Left ventricle myocardium superior (tissue), 1 donor: Measurements from ENCODE around the gene PHPT1. TPM values are rescaled to one million over a fixed set of nuclear protein-coding genes. Genes with fewer than 3 reads are reported as not detected.
A peak's percentile ranks its signal among the peaks of the same experiment; 100 is the strongest.

ENCODE experiments used
- ATAC-seq: fragments of 200-7000 bp; cut with Tn5 transposase; one replicate; pipeline ENCODE4 v1.9.1; 2020; ENCODE audit warnings: mild to moderate bottlenecking, moderate library complexity
- DNase-seq: peaks from one replicate; pipeline ENCODE4 v3.0.0-alpha.2; 2020
- intact Hi-C: fragments of 100-400 bp; cut with micrococcal nuclease; formaldehyde crosslinking; loops from one replicate; pipeline ENCODE4 v1.11.0; 2022
- total RNA-seq: library from RNA; stranded (reverse); fragmentation: NEBNext Ultra II Directional; extraction: Animal tissue kit (Norgen Biotek cat#: 25700); gene quantifications from one replicate; pipeline ENCODE4 v1.2.1, GENCODE V29; 2021
- donor health status: DM: no; HTN: yes; CAD: no; lungs with severe emphysema.

Gene PHPT1
- total RNA-seq, 1 donor from 2014 or later = 357 TPM

DNA sequence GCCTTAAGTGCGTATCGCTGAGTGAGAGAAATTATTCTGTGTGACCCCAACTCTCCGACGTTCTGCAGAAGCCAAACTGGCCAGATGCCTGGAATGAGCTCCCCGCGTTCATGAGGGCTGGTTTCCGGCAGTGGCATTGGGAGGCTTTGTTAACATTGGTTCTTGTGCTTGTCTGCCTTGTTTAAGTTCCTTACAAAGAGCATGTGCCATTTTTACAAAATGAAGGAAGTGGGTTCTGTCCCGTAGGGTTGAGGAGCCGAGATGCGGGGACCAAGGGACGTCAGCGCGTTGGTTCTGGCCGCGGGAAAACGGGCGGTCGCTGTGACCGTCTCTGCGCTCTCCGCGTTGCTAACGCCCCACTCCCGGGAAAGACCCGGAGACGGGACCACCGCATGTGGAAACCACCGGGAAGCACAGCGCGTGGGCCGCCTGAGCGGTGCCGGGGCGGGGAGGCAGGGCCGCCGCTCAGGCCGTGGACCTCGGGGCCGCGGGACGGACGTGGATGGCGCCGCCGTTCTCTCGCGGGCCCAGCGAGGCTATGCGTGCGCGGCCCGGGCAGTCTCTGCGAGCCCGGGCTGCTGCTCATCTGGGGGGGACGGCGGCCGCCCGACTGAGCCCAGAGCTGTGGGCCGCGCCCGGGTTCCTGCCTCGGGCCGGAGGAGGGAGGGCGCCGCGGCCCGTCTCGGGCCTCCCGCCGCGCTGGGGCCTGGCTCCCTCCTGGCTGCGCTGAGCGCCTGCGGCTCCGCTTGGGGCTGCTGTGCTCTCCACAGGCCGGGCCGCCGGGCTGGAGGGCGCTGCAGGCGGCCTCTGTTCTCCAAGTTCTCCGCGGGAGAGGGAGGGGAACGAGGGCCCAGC, 28.0 kb upstream of the PHPT1 start:
- DNase-seq (no peak), ATAC-seq (peak; percentile 83)
- intact Hi-C loops = no loop called here

DNA sequence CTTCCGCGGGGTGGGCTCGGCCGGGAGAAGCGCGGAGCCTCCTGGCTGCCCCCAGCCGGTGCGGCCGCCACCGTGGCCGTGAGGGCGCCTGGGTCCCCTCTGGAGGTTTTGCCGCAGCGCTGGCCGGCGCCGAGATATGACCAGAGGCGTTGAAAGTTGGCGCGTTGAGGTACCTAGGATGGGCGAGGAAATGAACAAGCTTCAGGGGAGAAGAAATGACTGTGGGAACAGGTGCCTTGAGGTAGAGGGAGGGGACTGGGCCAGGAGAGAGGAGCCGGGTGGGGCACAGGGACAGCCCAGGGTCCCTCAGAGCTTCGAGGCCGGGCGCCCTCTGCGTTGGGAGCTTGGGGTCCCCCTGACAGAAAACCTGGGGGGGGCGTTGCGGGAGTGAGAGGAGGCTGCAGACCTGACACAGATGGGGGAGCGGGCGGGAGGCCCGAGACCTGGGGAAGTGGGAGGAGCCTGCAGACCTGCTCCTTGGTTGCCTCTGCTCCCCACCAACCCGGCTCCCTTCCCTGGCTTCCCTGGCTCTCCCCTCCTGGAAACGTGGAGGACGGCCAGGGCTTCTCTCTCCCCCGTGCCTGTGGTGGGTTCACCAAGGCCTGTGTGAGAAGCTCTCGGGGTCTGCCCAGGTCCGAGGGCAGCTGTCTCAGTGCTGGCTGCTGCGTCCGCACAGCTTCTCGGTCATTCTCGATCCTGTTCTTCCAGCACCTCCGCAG, 27.2 kb upstream of the PHPT1 start:
- ATAC-seq = peak; percentile 7
- intact Hi-C loops = no loop called here
- no peak for DNase-seq

DNA sequence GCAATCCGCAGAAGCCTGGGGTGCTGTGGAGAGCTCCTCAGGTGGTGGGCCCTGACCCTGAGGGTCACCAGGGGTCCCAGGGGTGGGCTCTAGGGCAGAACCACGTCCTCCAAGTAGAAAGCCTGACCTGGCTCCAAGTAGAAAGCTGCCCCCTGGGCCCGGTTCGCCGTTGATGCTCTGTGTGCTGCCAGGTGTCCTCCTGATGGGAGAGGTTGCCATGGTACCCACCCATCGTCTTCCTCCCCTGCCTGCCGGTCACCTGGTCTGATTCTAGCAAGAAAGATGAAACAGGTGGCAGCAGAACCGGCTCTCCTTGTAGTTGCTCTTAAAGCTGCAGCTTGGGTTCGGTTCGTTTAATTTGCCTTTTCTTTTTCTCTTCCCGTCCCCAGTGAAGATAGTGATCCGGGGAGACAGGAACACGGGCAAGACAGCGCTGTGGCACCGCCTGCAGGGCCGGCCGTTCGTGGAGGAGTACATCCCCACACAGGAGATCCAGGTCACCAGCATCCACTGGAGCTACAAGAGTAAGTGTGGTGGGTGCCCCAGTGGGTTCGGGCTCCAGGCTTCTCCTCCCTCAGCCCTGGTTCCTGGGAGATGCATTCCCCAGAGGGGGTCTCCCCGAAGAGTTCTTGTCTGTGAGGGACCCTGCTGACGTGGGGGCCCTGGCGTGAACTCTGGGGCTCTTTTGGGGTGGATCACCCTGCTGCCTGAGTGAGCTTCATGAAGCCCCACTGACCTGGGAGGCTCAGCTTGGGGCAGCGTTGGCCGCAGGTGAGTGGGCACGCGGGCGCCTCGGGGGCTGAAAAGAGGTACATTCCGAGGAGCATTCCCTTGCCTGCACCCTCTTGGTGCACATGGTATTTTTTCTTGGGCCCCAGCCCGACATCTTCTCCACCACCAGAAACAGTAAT, 25.8 kb upstream of the PHPT1 start:
- ATAC-seq (no peak), DNase-seq (no peak)
- intact Hi-C loops = no loop called here

DNA sequence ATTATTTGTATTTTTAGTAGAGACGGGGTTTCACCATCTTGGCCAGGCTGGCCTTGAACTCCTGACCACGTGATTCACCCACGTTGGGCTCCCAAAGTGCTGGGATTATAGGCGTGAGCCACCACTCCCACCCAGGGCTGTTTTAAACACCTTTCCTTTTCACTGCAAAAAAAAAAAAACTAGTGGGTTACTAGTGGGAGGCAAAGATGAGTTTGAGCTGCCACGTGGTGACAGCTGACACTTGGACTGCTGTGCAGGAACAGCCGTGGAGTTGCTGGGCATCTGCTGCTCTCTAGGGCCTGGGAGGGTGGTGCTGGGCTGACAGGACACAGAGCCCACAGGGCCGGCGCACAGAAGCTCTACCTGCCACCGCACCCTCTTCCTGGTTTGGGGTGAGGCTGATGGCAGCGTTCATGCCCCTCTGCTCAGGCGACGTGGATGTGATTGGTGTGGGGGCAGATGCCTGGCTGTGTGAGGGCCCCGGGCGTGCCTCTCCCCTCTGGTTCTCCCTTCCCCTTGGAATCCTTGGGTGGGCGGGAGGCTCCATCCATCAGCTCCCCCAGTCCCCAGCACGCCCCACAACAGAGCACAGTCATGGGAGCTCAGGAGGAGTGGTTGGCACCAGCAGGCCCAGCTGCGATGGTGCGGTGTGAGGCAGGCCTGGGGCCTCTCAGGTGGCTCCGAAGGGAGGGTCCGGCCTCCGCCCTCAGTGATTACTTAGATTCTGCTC, 24.5 kb upstream of the PHPT1 start:
- DNase-seq = no peak

DNA sequence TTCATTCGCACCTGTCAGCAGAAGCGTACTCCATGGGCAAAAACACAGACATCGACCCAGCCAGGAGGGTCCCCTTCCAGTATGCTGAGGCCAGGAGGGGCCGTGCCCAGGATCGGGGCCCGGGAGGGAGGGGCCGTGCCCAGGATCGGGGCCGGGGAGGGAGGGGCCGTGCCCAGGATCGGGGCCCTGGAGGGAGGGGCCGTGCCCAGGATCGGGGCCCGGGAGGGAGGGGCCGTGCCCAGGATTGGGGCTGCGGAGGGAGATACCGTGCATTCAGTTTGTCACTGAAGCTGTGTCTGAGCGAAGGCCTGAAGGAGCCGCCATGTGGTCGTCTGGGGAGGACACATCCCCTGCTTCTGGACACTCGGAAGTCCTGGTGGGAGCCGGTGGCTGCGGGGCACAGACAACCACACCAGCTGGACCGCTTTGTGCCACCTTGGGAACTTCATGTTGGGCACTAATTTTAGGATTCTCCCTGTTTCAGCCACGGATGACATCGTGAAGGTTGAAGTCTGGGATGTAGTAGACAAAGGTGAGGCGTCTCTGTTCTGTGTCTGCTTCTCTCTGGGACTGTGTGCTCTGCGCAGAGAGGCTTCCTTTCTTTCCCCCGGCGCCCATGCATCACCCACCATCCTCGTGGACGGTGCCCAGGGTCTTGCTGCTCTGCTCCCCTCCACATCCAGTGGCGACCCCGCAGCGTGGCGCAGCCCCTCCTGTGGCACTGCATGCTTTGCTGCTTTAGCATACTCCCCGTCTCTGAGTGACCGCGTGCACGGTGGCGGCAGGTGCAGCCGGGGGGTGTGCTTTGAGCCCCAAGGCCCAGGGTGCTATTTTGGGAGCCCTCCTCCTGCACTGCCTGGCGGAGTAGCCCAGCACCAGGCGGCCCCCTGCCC, 23.7 kb upstream of the PHPT1 start:
- no peak for DNase-seq
- ATAC-seq = no peak
- intact Hi-C loops = no loop called here

More for the DNA sequence above, 24.5 kb upstream of the PHPT1 start:
- intact Hi-C loops = no loop called here
- no peak for ATAC-seq

DNA sequence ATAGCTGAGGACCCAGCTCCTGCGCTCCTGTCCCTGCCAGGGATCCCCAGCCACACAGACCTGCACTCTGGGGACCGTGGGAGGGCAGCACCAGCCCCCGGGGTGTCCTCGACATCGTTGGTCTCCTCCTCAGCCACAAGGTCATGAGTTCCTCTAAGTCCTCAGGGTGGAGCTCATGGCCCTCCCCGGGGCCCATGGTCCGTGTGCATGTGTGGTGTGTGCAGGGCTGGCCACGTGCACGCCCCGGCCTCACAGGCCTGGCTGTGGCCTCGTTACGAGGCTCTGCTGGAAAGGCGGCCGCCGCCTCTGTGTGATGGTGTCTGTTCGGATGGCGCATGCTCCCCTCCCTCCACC, 23.0 kb upstream of the PHPT1 start:
- intact Hi-C loops = no loop called here
- no peak for DNase-seq
- no peak for ATAC-seq

DNA sequence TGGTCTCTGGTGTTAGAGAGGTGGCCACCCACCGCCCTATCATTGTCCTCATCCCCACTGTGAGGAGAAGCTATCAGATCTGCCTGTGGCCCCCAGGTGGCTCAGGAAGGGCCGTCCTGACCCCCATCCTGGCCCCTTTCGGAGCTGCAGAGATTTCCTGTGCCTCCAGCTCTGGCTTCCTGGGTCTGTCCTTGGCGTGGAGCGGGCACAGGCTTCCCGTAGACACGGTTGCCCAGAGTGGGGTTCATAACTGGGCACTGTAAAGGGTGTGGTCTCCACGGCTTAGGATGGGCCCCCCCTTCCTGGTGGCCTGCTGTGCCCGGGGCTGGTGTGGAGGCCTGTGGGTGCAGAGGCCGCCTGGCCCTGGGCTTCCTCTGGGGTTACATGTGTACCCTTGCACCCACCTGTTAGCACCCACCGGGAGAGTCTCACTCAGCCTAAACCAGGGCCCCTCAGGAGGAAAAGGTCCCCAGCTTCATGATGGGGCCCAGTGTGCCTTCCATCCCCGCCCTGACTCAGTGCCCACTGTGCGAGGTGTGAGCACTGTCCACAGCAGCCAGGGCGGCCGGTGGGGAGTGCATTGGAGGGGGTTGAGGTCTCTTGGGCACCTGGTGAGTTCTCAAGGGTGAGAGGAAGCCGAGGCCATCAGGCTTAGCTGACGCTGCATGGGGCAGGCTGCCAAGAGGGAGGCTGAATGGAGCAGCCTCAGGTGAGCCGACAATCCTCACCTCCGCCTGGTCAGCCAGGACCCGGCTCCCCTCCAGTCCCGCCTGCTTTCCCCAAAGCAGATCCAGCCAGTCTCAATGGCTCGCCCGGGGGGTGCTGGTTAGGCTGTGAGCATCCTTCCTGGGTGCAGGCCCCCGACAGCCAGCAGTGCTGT, 22.3 kb upstream of the PHPT1 start:
- intact Hi-C loops = no loop called here
- ATAC-seq (no peak), DNase-seq (no peak)

DNA sequence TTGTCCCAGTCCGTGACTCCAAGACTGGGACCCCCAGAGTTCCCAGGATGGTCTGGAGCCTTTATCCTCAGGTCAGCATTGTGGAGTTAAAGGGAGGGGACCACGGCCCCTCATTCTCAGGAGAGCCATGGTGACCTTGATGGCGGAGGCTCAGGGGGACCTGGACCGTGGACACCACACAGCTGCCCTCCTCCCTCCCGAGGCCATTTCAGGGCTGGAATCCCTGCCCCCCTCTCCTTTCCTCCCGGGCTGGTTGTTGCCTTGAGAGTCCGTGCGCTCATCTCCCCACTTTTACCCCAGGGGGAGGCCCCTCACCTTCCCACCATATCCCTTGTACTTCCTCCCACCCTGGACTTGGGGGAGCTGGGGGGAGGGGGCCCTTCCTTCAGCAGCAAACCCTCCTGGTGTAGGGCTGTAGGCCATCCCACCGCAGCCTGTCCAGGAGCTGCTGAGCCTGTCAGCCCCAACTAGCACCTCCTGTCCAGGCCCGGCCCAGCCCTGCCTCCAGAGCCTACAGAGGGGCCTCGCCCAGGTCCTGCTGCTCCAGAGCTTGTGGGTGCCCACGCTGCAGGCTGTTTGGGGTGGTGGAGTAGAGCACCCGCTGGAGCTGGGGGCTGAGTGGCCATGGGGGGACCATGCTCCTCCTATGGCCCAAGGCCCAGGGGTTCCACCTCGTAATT, 21.3 kb upstream of the PHPT1 start:
- intact Hi-C loops = no loop called here
- DNase-seq = no peak
- no peak for ATAC-seq

DNA sequence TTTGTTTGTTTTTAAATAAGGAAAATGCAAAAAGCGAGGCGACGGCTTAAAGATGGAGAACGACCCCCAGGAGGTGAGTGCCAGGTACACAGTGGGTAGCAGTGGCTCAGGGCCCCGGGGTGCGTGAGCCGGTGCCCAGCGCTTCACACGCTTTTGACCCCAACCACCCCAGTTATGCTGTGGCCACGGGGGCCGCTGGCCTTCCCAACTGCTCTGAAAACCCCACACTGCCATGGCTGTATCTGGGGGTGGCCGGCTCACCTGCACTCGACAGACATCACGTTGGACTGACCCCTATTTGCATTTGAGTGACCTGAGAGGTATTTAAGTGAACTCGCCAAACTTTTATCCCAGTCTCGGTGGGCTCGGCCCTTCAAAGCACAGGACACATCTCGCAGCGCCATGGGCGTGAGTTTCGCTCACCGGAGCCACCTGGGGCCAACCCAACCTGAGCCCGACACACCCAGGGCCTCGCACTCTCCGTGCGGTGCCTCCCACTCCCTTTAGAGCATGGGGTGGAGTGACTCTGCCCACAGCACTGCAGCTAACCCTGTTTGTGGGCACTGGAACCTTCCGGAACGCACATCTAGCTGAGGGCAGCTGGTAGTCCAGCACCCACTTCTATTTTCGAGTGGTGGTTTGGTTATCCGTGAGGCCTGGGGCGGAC, 20.6 kb upstream of the PHPT1 start:
- ATAC-seq = no peak
- DNase-seq = no peak
- intact Hi-C loops = no loop called here

DNA sequence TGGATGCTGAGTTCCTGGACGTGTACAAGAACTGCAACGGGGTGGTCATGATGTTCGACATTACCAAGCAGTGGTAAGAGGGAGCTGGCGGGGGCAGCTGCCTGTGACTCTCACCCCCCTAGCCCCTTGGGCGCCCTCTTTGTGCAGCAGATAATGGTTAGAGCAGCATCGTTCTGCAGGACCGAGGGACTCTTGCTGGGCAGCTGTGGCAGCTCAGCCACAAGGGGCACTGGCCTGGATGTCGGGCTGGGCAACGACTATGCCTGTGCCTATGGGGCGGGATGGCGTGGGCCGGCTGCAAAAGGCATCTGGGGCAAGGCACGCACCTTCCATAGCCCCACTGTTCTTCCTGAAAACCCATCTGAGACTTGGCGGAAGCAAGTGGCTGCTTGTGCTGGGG, 19.8 kb upstream of the PHPT1 start:
- intact Hi-C loops = no loop called here
- DNase-seq (no peak), ATAC-seq (no peak)

DNA sequence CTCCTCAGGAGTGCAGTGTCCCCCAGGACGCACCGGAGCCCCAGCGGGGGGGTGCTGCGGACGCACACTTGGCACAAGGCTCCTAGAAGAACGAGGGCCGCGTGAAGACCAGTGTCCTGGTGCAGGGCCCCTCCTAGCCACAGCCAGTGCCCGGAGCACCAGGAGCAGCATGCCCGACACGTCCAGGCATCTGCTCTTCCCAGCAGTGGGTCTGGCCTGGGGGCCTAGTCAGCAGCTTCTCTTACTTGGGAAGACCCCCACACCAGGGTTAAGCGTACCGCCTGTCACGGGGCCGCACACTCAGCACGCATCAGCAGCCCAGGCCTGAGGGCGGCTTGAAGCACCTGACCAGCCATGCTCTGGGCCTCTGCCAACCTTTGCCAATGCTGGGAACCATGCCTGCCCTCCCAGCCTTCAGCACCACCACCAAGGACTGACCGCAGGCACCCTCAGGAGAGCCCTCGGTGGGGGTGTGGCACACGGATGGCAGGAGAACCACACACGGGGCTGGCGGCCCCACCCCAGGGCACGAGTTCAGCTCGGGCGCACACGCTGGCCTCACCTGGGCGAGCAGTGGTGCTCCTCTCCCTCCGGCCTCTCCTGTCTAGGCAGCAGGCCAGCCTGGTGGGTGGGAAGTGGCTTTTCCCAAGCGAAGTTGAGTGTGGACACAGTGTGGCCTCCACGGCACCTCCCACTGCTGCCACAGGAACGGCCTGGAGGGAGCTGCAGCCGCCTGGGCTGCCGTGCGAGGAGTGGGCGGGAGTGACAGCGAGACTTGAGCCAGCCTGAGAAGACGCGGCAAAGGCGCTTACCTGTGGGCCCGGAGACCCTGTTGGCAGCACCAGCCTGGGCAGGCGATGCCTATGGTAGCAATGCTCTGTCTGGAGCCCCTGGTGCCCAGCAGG, 19.0 kb upstream of the PHPT1 start:
- no peak for DNase-seq
- peak; percentile 17 for ATAC-seq
- intact Hi-C loops = no loop called here

DNA sequence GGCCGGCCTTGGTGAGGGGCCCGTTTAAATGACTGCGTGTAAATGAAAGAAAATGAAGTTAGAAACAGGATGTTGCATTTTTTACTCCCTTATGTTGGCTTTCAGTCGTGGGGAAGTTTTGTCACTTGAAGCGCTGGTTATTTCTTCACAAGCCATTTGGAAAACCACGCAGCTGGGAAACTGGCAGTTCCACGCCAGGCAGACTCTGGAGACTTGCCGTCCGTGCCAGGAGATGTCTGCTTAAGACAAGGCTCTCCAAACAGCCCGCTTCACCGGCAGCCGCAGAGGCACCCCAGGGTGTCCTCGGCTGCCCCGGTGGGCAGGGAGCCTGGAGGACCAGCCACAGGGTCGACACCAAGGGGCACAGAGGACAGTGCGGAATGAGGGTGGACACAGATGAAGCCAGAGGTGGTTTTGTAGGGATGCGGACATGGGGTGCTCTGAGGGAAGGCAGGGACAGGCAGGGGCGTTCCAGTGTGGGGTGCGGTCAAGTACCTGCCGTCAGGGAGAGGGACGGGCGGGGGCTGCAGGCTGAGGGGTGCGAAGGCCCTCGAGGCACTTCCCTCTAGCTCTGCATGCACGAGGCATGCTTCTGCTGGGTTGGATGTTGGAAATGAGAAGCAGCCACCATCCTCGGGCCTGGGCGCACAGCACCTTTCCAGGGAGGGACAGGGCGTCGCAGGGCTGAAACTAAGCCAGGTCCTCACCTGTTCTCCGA, 18.0 kb upstream of the PHPT1 start:
- intact Hi-C loops = no loop called here
- no peak for ATAC-seq
- no peak for DNase-seq

DNA sequence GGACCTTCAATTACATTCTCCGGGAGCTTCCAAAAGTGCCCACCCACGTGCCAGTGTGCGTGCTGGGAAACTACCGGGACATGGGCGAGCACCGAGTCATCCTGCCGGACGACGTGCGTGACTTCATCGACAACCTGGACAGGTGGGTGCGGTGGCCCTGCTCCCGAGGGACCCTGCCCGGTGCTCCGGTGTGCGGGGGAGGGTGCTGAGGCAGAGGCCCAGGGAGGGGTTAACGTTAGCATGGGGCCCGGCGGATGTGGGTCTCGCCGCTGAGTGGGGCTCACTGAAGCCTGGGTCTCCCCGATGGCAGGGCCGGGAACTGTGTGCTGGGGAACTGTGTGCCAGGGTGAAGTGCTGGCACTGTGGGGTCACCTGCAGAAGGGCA, 17.5 kb upstream of the PHPT1 start:
- ATAC-seq (no peak), DNase-seq (peak; percentile 16)
- intact Hi-C loops = no loop called here

DNA sequence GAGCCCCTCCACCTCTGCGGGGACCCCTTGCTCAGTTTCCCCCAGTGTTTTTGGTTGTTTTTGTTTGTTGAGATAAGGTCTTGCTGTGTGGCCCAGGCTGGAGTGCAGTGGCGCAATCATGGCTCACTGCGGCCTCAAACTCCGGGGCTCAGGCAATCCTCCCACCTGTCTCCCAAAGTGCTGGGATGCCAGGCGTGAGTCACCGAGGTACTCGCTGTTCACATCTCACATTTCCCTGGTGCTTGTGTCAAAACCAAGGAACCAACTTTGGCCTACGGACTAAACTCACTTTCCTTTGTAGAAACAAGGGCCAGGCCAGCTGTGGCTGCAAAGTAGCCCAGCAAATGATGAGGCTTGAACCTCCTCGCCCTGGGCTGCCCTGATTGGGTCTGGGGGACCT, 16.6 kb upstream of the PHPT1 start:
- DNase-seq (no peak), ATAC-seq (no peak)
- intact Hi-C loops = no loop called here
